ENCODE results near the gene SMIM5.

- TF ChIP-seq POLR2A (IDR thresholded peaks at IDR 0.05; ENCODE audit: low read length) = no peak
- TF ChIP-seq GATA1 (IDR thresholded peaks at IDR 0.05; ENCODE audit: low read depth, low read length) = no peak
These were observed 32.7 kb downstream of the SMIM5 start for GRCh38 chr17:75665981-75666380.
